HCT116 (cell line): ENCODE measurements around the gene DIS3L. TPM values are rescaled to one million over a fixed set of nuclear protein-coding genes. Genes with fewer than 3 reads are reported as not detected.
A peak's percentile ranks its signal among the peaks of the same experiment; 100 is the strongest.

ENCODE experiments used
- ATAC-seq: fragments of 200-7000 bp; cut with Tn5 transposase; 2 replicates; pipeline ENCODE4 v1.9.1; 2020; ENCODE audit warnings: mild to moderate bottlenecking, moderate library complexity
- BruUV-seq: library from RNA; stranded (reverse); fragments of 400-500 nt; replicated peaks from 2 replicates; lab custom pipeline; 2021; lab: Mats Ljungman, UMichigan
- CTCF ChIA-PET: fragments of 300-600 bp; sonication (Branson Sonifier 250); formaldehyde crosslinking; loops from one replicate; lab custom pipeline; 2021; ENCODE audit warnings: antibody characterized with exemption; lab: Charles Lee
- POLR2A ChIA-PET: fragments of 300-600, 350-600 bp; sonication (Branson Sonifier 250); formaldehyde crosslinking; loops from one replicate; lab custom pipeline; 2021; ENCODE audit warnings: antibody characterized with exemption; lab: Charles Lee
- RAD21 ChIA-PET, 2 experiments: fragments of 300-600 bp; sonication (Branson Sonifier 250); formaldehyde crosslinking; loops; one replicate each; lab custom pipeline; 2023; ENCODE audit warnings: low total read pairs in 2 of 2; ENCODE audit not compliant: uncharacterized antibody in 2 of 2, unreplicated experiment in 2 of 2, low non-redundant PET in 1 of 2; lab: Charles Lee
- DNase-seq: peaks from one replicate; pipeline ENCODE4 v3.0.0-alpha.2; 2010; ENCODE audit warnings: low read depth, low spot score
- H2AFZ ChIP-seq: fragments of 200-600 bp; shearing (Covaris generic), sonication (generic); 2 replicates; pipeline ENCODE4 v1.6.1; 2017; ENCODE audit warnings: low read depth, mixed run types, mixed read lengths, antibody characterized with exemption, low read length; ENCODE audit not compliant: poor library complexity, severe bottlenecking
- H3K27ac ChIP-seq: 2 replicates; pipeline ENCODE4 v1.5.1; 2012; ENCODE audit warnings: low read depth, low read length
- H3K27me3 ChIP-seq: fragments of 200-600 bp; sonication (generic); 2 replicates; pipeline ENCODE4 v1.6.1; 2016; ENCODE audit warnings: mixed run types, low read length, mixed read lengths; ENCODE audit not compliant: insufficient read depth
- H3K36me3 ChIP-seq, 2 experiments: fragments of 200-500 bp in 1 of 2; fragments of 200-600 bp in 1 of 2; sonication (Bioruptor generic) in 1 of 2; sonication (generic) in 1 of 2; 2 replicates each; pipeline versions ENCODE4 v1.5.1 to v1.6.1; 2014 to 2016; ENCODE audit warnings: low read length in 2 of 2, inconsistent platforms in 1 of 2, mixed read lengths in 1 of 2, mixed run types in 1 of 2; ENCODE audit not compliant: insufficient read depth in 2 of 2, control insufficient read depth in 1 of 2
- H3K4me1 ChIP-seq, 2 experiments: fragments of 200-600 bp in 1 of 2; sonication (generic) in 1 of 2; 2 replicates each; pipeline versions ENCODE4 v1.5.1 to v1.6.1; 2012 to 2017; ENCODE audit warnings: low read length in 2 of 2, inconsistent platforms in 1 of 2, mild to moderate bottlenecking in 1 of 2, mixed read lengths in 1 of 2, mixed run types in 1 of 2, moderate library complexity in 1 of 2; ENCODE audit not compliant: insufficient read depth in 2 of 2, control insufficient read depth in 1 of 2
- H3K4me2 ChIP-seq: fragments of 200-600 bp; sonication (generic); 2 replicates; pipeline ENCODE4 v1.6.1; 2017; ENCODE audit warnings: mixed run types, low read length, mixed read lengths
- H3K4me3 ChIP-seq, 2 experiments: fragments of 200-600 bp in 1 of 2; sonication (generic) in 1 of 2; replicated peaks in 1 of 2; 2 replicates each; pipeline ENCODE4 v1.5.1; 2011 to 2016; ENCODE audit warnings: low read length in 2 of 2, control low read depth in 1 of 2, low read depth in 1 of 2, mild to moderate bottlenecking in 1 of 2, mixed read lengths in 1 of 2, mixed run types in 1 of 2
- H3K79me2 ChIP-seq: fragments of 200-600 bp; sonication (generic); 2 replicates; pipeline ENCODE4 v1.6.1; 2017; ENCODE audit warnings: mild to moderate bottlenecking, mixed run types, low read length, moderate library complexity, mixed read lengths; ENCODE audit not compliant: insufficient read depth
- H3K9ac ChIP-seq: fragments of 200-600 bp; sonication (generic); 2 replicates; pipeline ENCODE4 v1.6.1; 2016; ENCODE audit warnings: low read length, mixed read lengths
- H3K9me2 ChIP-seq: fragments of 200-600 bp; sonication (generic), shearing (Covaris generic); 2 replicates; pipeline ENCODE4 v1.6.1; 2017; ENCODE audit warnings: mixed run types, mild to moderate bottlenecking, moderate library complexity; ENCODE audit not compliant: insufficient read depth
- H3K9me3 ChIP-seq, 2 experiments: fragments of 200-500 bp in 1 of 2; fragments of 200-600 bp in 1 of 2; sonication (Bioruptor generic) in 1 of 2; sonication (generic) in 1 of 2; 2 replicates each; pipeline ENCODE4 v1.6.1; 2014 to 2017; ENCODE audit warnings: low read length in 2 of 2, mixed read lengths in 2 of 2, inconsistent platforms in 1 of 2, low read depth in 1 of 2, mild to moderate bottlenecking in 1 of 2, mixed run types in 1 of 2, moderate library complexity in 1 of 2; ENCODE audit not compliant: control insufficient read depth in 1 of 2, insufficient read depth in 1 of 2
- H4K20me1 ChIP-seq: fragments of 200-600 bp; sonication (generic), shearing (Covaris generic); 2 replicates; pipeline ENCODE4 v1.6.1; 2017; ENCODE audit warnings: mixed run types, mild to moderate bottlenecking, moderate library complexity; ENCODE audit not compliant: insufficient read depth
- ATF3 ChIP-seq: IDR thresholded peaks from 2 replicates; pipeline ENCODE4 v1.6.1; 2012
- CBX3 ChIP-seq: IDR thresholded peaks from 2 replicates; pipeline ENCODE4 v1.6.1; 2012; ENCODE audit warnings: low read depth
- CEBPB ChIP-seq: IDR thresholded peaks from 2 replicates; pipeline ENCODE4 v1.6.1; 2012; ENCODE audit warnings: low read depth
- CTCF ChIP-seq, 3 experiments: fragments of 200-600 bp in 1 of 3; sonication (generic) in 1 of 3; IDR thresholded peaks in 2 of 3; conservative IDR thresholded peaks in 1 of 3; 2 replicates each; pipeline ENCODE4 v1.5.1; 2012 to 2017; ENCODE audit warnings: low read depth in 2 of 3, low read length in 2 of 3, antibody characterized with exemption in 1 of 3, borderline replicate concordance in 1 of 3, control low read depth in 1 of 3, mild to moderate bottlenecking in 1 of 3, mixed read lengths in 1 of 3, mixed run types in 1 of 3, moderate library complexity in 1 of 3; ENCODE audit not compliant: insufficient read depth in 1 of 3
- ELF1 ChIP-seq: IDR thresholded peaks from 2 replicates; pipeline ENCODE4 v1.6.1; 2012; ENCODE audit warnings: low read depth, borderline replicate concordance
- EZH2 ChIP-seq: fragments of 200-600 bp; sonication (generic); IDR thresholded peaks from 2 replicates; pipeline ENCODE4 v1.6.1; 2017; ENCODE audit warnings: antibody characterized with exemption, mixed run types
- FOSL1 ChIP-seq: IDR thresholded peaks from 2 replicates; pipeline ENCODE4 v1.6.1; 2012; ENCODE audit warnings: low read depth
- POLR2A ChIP-seq: IDR thresholded peaks from 2 replicates; pipeline ENCODE4 v1.7.0; 2011; ENCODE audit warnings: borderline replicate concordance; ENCODE audit not compliant: insufficient read depth, insufficient read length; ENCODE audit errors: extremely low read depth
- POLR2AphosphoS5 ChIP-seq: IDR thresholded peaks from 2 replicates; pipeline ENCODE4 v1.6.1; 2011; ENCODE audit warnings: mild to moderate bottlenecking, low read depth, low read length, moderate library complexity
- RAD21 ChIP-seq: IDR thresholded peaks from 2 replicates; pipeline ENCODE4 v1.6.1; 2012; ENCODE audit warnings: low read depth, mild to moderate bottlenecking
- REST ChIP-seq: IDR thresholded peaks from 2 replicates; pipeline ENCODE4 v1.6.1; 2012; ENCODE audit warnings: low read depth
- YY1 ChIP-seq: IDR thresholded peaks from 2 replicates; pipeline ENCODE4 v1.6.1; 2011; ENCODE audit warnings: low read length, low read depth, moderate library complexity, mild to moderate bottlenecking; ENCODE audit not compliant: insufficient replicate concordance; ENCODE audit errors: extremely low read depth
- ZBTB33 ChIP-seq: IDR thresholded peaks from 2 replicates; pipeline ENCODE4 v1.6.1; 2011; ENCODE audit warnings: mild to moderate bottlenecking, low read length, moderate library complexity; ENCODE audit not compliant: insufficient replicate concordance; ENCODE audit errors: extremely low read depth
- intact Hi-C: fragments of 100-400 bp; cut with micrococcal nuclease; formaldehyde crosslinking; loops from 2 replicates; pipeline ENCODE4 v1.10.0; 2022
- total RNA-seq: library from RNA; stranded (reverse); gene quantifications from one replicate; pipeline ENCODE4 v1.2.1, GENCODE V29; 2021; ENCODE audit not compliant: unreplicated experiment

The DIS3L gene
- total RNA-seq, 1 experiment from 2014 or later = 32.2 TPM

GRCh38 chr15:66290518-66290917 is 2.9 kb upstream of the DIS3L start:
- H3K79me2 ChIP-seq = peaks cover 17% of the 10 kb centered on the region
- peak overlapping the region; percentile 43; the same call in 1 of the 2 replicates for H3K4me2 ChIP-seq
- H3K9me2 ChIP-seq = no peaks in the 10 kb centered on the region
- TF ChIP-seq CBX3 (no peak), REST (no peak), RAD21 (no peak), POLR2AphosphoS5 (no peak), EZH2 (no peak), CTCF (IDR thresholded peaks at IDR 0.05 in 2 of 3, conservative IDR thresholded peaks at IDR 0.05 in 1 of 3; ENCODE audit: borderline replicate concordance in 1 of 3, insufficient read depth in 1 of 3, low read depth in 2 of 3, low read length in 2 of 3) (no peak), ATF3 (no peak), POLR2A (no peak), ZBTB33 (no peak), CEBPB (no peak), ELF1 (no peak), FOSL1 (no peak), YY1 (no peak)
- TF ChIP-seq, all 23 proteins: peak for 0
- Histone ChIP-seq H3K36me3 (no peaks in the 10 kb centered on the region), H3K4me3 (no peak overlapping the region), H3K9ac (no peak overlapping the region), H2AFZ (no peak overlapping the region), H3K27ac (no peak overlapping the region), H3K9me3 (no peaks in the 10 kb centered on the region), H3K4me1 (peaks cover 17 to 47% of the 10 kb centered on the region in 2 experiments), H4K20me1 (no peaks in the 10 kb centered on the region), H3K27me3 (no peaks in the 10 kb centered on the region)
- ChIA-PET CTCF (no interaction called here), POLR2A (interaction anchor here (1.0 kb wide), 1 partner anchor 34 kb away, joined by 3 read pairs; no protein-coding TSS in a partner anchor), RAD21 (no interaction called here)
- no TSS peak for BruUV-seq
- DNase-seq (no peak), ATAC-seq (no peak)
- intact Hi-C loops = no loop called here
